HEK293 (cell line): Measurements from ENCODE around the gene COL9A2.

Experiments used
- AEBP2 ChIP-seq: fragments of 450-650 bp; formaldehyde crosslinking; IDR thresholded peaks from 2 replicates; pipeline ENCODE4 v1.5.1; 2016; ENCODE audit warnings: missing biosample characterization, missing genetic modification characterization, borderline replicate concordance
- BCL11B ChIP-seq: fragments of 450-650 bp; formaldehyde crosslinking; IDR thresholded peaks from 2 replicates; pipeline ENCODE4 v1.5.1; 2016; ENCODE audit warnings: low read depth, missing biosample characterization, missing genetic modification characterization
- CTCF ChIP-seq: fragments of 450-650 bp; formaldehyde crosslinking; IDR thresholded peaks from 2 replicates; pipeline ENCODE4 v1.5.1; 2016; ENCODE audit warnings: missing biosample characterization, missing genetic modification characterization
- GLIS1 ChIP-seq: fragments of 450-650 bp; formaldehyde crosslinking; IDR thresholded peaks from 2 replicates; pipeline ENCODE4 v1.5.1; 2016; ENCODE audit warnings: missing biosample characterization, missing genetic modification characterization
- HOXD13 ChIP-seq: sonication (generic); formaldehyde crosslinking; IDR thresholded peaks from 2 replicates; pipeline ENCODE4 v1.8.0; 2022; ENCODE audit warnings: missing genetic modification reagents, borderline replicate concordance
- SETDB1 ChIP-seq: IDR thresholded peaks from one replicate; pipeline ENCODE4 v1.6.1; 2017; ENCODE audit warnings: mild to moderate bottlenecking, low read length, moderate library complexity, mixed read lengths; ENCODE audit not compliant: insufficient read length
- TSHZ1 ChIP-seq: fragments of 450-650 bp; formaldehyde crosslinking; IDR thresholded peaks from 2 replicates; pipeline ENCODE4 v1.5.1; 2016; ENCODE audit warnings: missing biosample characterization, missing genetic modification characterization, borderline replicate concordance
- ZBTB26 ChIP-seq: fragments of 450-650 bp; formaldehyde crosslinking; optimal IDR thresholded peaks from 2 replicates; pipeline ENCODE3; 2016; ENCODE audit warnings: missing biosample characterization, mild to moderate bottlenecking, missing genetic modification characterization
- ZBTB48 ChIP-seq: fragments of 450-650 bp; formaldehyde crosslinking; IDR thresholded peaks from 2 replicates; pipeline ENCODE4 v1.5.1; 2016; ENCODE audit warnings: missing biosample characterization, missing genetic modification characterization
- ZFP41 ChIP-seq: fragments of 450-650 bp; formaldehyde crosslinking; IDR thresholded peaks from 2 replicates; pipeline ENCODE4 v1.5.1; 2016; ENCODE audit warnings: missing biosample characterization, missing genetic modification characterization, borderline replicate concordance
- ZNF114 ChIP-seq: fragments of 450-650 bp; formaldehyde crosslinking; IDR thresholded peaks from 2 replicates; pipeline ENCODE4 v1.5.0; 2017; ENCODE audit warnings: missing biosample characterization, missing genetic modification characterization
- ZNF19 ChIP-seq: fragments of 450-650 bp; formaldehyde crosslinking; IDR thresholded peaks from 2 replicates; pipeline ENCODE4; 2016; ENCODE audit warnings: missing biosample characterization, missing genetic modification characterization, low read depth
- ZNF211 ChIP-seq: fragments of 450-650 bp; formaldehyde crosslinking; IDR thresholded peaks from 2 replicates; pipeline ENCODE4 v1.5.1; 2016; ENCODE audit warnings: low read depth, missing biosample characterization, missing genetic modification characterization
- ZNF221 ChIP-seq: fragments of 450-650 bp; formaldehyde crosslinking; IDR thresholded peaks from 2 replicates; pipeline ENCODE4 v1.5.1; 2017; ENCODE audit warnings: missing biosample characterization, missing genetic modification characterization, borderline replicate concordance
- ZNF23 ChIP-seq: fragments of 450-650 bp; formaldehyde crosslinking; IDR thresholded peaks from 2 replicates; pipeline ENCODE4 v1.5.1; 2016; ENCODE audit warnings: missing biosample characterization, missing genetic modification characterization, borderline replicate concordance
- ZNF24 ChIP-seq: fragments of 450-650 bp; formaldehyde crosslinking; IDR thresholded peaks from 2 replicates; pipeline ENCODE4 v1.5.1; 2016; ENCODE audit warnings: missing biosample characterization, missing genetic modification characterization
- ZNF423 ChIP-seq: fragments of 450-650 bp; formaldehyde crosslinking; IDR thresholded peaks from 2 replicates; pipeline ENCODE4 v1.5.1; 2016; ENCODE audit warnings: missing biosample characterization, missing genetic modification characterization
- ZNF518A ChIP-seq: fragments of 450-650 bp; formaldehyde crosslinking; conservative IDR thresholded peaks from 2 replicates; pipeline ENCODE4 v1.5.1; 2016; ENCODE audit warnings: low read depth, missing biosample characterization, missing genetic modification characterization
- ZNF521 ChIP-seq: fragments of 450-650 bp; formaldehyde crosslinking; IDR thresholded peaks from 2 replicates; pipeline ENCODE4 v1.5.1; 2017; ENCODE audit warnings: missing biosample characterization, mild to moderate bottlenecking, missing genetic modification characterization
- ZNF529 ChIP-seq: fragments of 450-650 bp; formaldehyde crosslinking; IDR thresholded peaks from 2 replicates; pipeline ENCODE4 v1.5.1; 2017; ENCODE audit warnings: missing genetic modification characterization, missing biosample characterization; ENCODE audit not compliant: insufficient replicate concordance
- ZNF549 ChIP-seq: fragments of 450-650 bp; IDR thresholded peaks from 2 replicates; pipeline ENCODE4 v1.5.1; 2018; ENCODE audit warnings: missing biosample characterization, missing genetic modification characterization, mild to moderate bottlenecking, inconsistent platforms, moderate library complexity
- ZNF596 ChIP-seq: fragments of 450-650 bp; IDR thresholded peaks from 2 replicates; pipeline ENCODE4 v1.5.0; 2018; ENCODE audit warnings: missing biosample characterization, mild to moderate bottlenecking, missing genetic modification characterization, moderate library complexity
- ZNF629 ChIP-seq: fragments of 450-650 bp; formaldehyde crosslinking; IDR thresholded peaks from 2 replicates; pipeline ENCODE4 v1.5.1; 2017; ENCODE audit warnings: missing biosample characterization, missing genetic modification characterization
- ZNF777 ChIP-seq: fragments of 450-650 bp; formaldehyde crosslinking; IDR thresholded peaks from 2 replicates; pipeline ENCODE4 v1.5.1; 2017; ENCODE audit warnings: missing biosample characterization, missing genetic modification characterization, borderline replicate concordance
- ZNF830 ChIP-seq: fragments of 450-650 bp; IDR thresholded peaks from 2 replicates; pipeline ENCODE4 v1.5.0; 2018; ENCODE audit warnings: missing biosample characterization, missing genetic modification characterization, low read depth, mild to moderate bottlenecking, moderate library complexity

COL9A2 gene

GRCh38 chr1:40257688-40258444 lies 59.2 kb downstream of the COL9A2 start, which contains the start of gene ZMPSTE24 (continued):
- TF ChIP-seq ZNF518A (tag by site-specific recombination) (peak; percentile 95), ZNF596 (tag by site-specific recombination) (no peak), TSHZ1 (tag by site-specific recombination) (peak; percentile 70), AEBP2 (tag by site-specific recombination) (peak; percentile 92; the same call in 1 of the 2 replicates), GLIS1 (tag by site-specific recombination) (peak; percentile 83; the same call in 1 of the 2 replicates), CTCF (peak; percentile 67), HOXD13 (CRISPR knock-in tag) (peak; percentile 66; the same call in 1 of the 2 replicates), ZBTB48 (tag by site-specific recombination) (peak; percentile 100), ZBTB26 (tag by site-specific recombination) (peak; percentile 94), ZNF24 (peak; percentile 96), ZNF211 (tag by site-specific recombination) (no peak), ZNF521 (no peak), ZNF23 (no peak), ZNF830 (tag by site-specific recombination) (no peak), ZNF114 (no peak), ZNF777 (tag by site-specific recombination) (peak; percentile 86), ZNF529 (peak; percentile 43), ZNF629 (tag by site-specific recombination) (peak; percentile 93), ZNF549 (tag by site-specific recombination) (no peak), ZNF423 (tag by site-specific recombination) (0 out of 2 replicates have a peak, but pooled peaks have one; percentile 28), ZFP41 (tag by site-specific recombination) (0 out of 2 replicates have a peak, but pooled peaks have one; percentile 88), ZNF19 (tag by site-specific recombination) (no peak), ZNF221 (tag by site-specific recombination) (0 out of 2 replicates have a peak, but pooled peaks have one; percentile 65), SETDB1 (no peak), BCL11B (tag by site-specific recombination) (0 out of 2 replicates have a peak, but pooled peaks have one; percentile 17)
